Mesendoderm (in vitro differentiated cells): ENCODE results near the gene TAPBP.

Source experiments
- DNase-seq: peaks from one replicate; pipeline ENCODE4 v3.0.0; 2013
- H2AK5ac ChIP-seq: 2 replicates; pipeline ENCODE4 v1.6.1; 2013; ENCODE audit warnings: low read length, inconsistent platforms
- H2BK120ac ChIP-seq: 2 replicates; pipeline ENCODE4 v1.6.1; 2013; ENCODE audit warnings: low read depth, mild to moderate bottlenecking, low read length, moderate library complexity, mixed read lengths
- H2BK15ac ChIP-seq: replicated peaks from 2 replicates; pipeline ENCODE4 v1.6.1; 2013; ENCODE audit warnings: low read depth, mild to moderate bottlenecking, moderate library complexity
- H2BK5ac ChIP-seq: 2 replicates; pipeline ENCODE4 v1.6.1; 2013; ENCODE audit warnings: low read length, inconsistent platforms
- H3K18ac ChIP-seq: 2 replicates; pipeline ENCODE4 v1.6.1; 2013; ENCODE audit warnings: mild to moderate bottlenecking, low read length, mixed read lengths
- H3K23ac ChIP-seq: one replicate; pipeline ENCODE4 v1.6.1; 2013; ENCODE audit warnings: low read length
- H3K27ac ChIP-seq: 2 replicates; pipeline ENCODE4 v1.5.1; 2013; ENCODE audit warnings: low read depth, mild to moderate bottlenecking, inconsistent platforms, low read length, moderate library complexity
- H3K27me3 ChIP-seq: 2 replicates; pipeline ENCODE4 v1.6.1; 2013; ENCODE audit warnings: low read length, control low read depth, mild to moderate bottlenecking, inconsistent platforms; ENCODE audit not compliant: insufficient read depth, poor library complexity
- H3K36me3 ChIP-seq: 2 replicates; pipeline ENCODE4 v1.6.1; 2013; ENCODE audit warnings: low read length, inconsistent platforms; ENCODE audit not compliant: control insufficient read depth, insufficient read depth
- H3K4ac ChIP-seq: one replicate; pipeline ENCODE4 v1.6.1; 2013; ENCODE audit warnings: low read depth, mild to moderate bottlenecking, low read length, moderate library complexity
- H3K4me1 ChIP-seq: 2 replicates; pipeline ENCODE4 v1.6.1; 2013; ENCODE audit warnings: low read depth, low read length, inconsistent platforms; ENCODE audit not compliant: control insufficient read depth
- H3K4me2 ChIP-seq: 2 replicates; pipeline ENCODE4 v1.6.1; 2013; ENCODE audit warnings: low read length
- H3K4me3 ChIP-seq: 2 replicates; pipeline ENCODE4 v1.5.1; 2013; ENCODE audit warnings: mild to moderate bottlenecking, low read length
- H3K56ac ChIP-seq: one replicate; pipeline ENCODE4 v1.6.1; 2013; ENCODE audit warnings: low read length
- H3K79me1 ChIP-seq: 2 replicates; pipeline ENCODE4 v1.6.1; 2013; ENCODE audit warnings: low read length, inconsistent platforms
- H3K79me2 ChIP-seq: 2 replicates; pipeline ENCODE4 v1.6.1; 2013; ENCODE audit warnings: mild to moderate bottlenecking, low read length; ENCODE audit not compliant: control insufficient read depth, insufficient read depth
- H3K9ac ChIP-seq: 2 replicates; pipeline ENCODE4 v1.6.1; 2013; ENCODE audit warnings: low read length, inconsistent platforms
- H4K5ac ChIP-seq: one replicate; pipeline ENCODE4 v1.6.1; 2013; ENCODE audit warnings: low read length
- H4K8ac ChIP-seq: one replicate; pipeline ENCODE4 v1.6.1; 2013; ENCODE audit warnings: low read depth, mild to moderate bottlenecking, control low read depth, low read length, moderate library complexity
- WGBS: extraction: QIAGEN DNeasy Blood & Tissue Kit; methylation state at CpG from one replicate; pipeline ENCODE4 v1.1.7; 2013; ENCODE audit warnings: low lambda C conversion rate, missing lambda C conversion rate; ENCODE audit not compliant: insufficient coverage; ENCODE audit errors: extremely low coverage; 5-methylcytosine and 5-hydroxymethylcytosine counted together

Gene TAPBP

GRCh38 chr6:33292996-33293682 lies 20.7 kb downstream of the TAPBP start:
- no peak for DNase-seq
- H3K4me2 ChIP-seq: no peak overlapping the region
- H3K23ac ChIP-seq: no peak overlapping the region
- no peak overlapping the region for H2BK15ac ChIP-seq
- no peak overlapping the region for H3K4ac ChIP-seq
- peaks cover 20% of the 10 kb centered on the region for H3K79me2 ChIP-seq
- no peak overlapping the region for H3K9ac ChIP-seq
- no peak overlapping the region for H2AK5ac ChIP-seq
- no peak overlapping the region for H3K18ac ChIP-seq
- H3K27ac ChIP-seq: no peak overlapping the region
- H3K79me1 ChIP-seq: peaks cover 21% of the 10 kb centered on the region
- no peak overlapping the region for H3K56ac ChIP-seq
- no peaks in the 10 kb centered on the region for H3K4me1 ChIP-seq
- H2BK5ac ChIP-seq: no peak overlapping the region
- no CpG with 5 or more reads among the region's 16 CpGs for WGBS
- no peak overlapping the region for H2BK120ac ChIP-seq
- no peak overlapping the region for H4K5ac ChIP-seq
- peaks cover 2% of the 10 kb centered on the region for H3K36me3 ChIP-seq
- no peak overlapping the region for H4K8ac ChIP-seq
- H3K4me3 ChIP-seq: no peak overlapping the region
- H3K27me3 ChIP-seq: no peaks in the 10 kb centered on the region

- Histone ChIP-seq H3K9ac (peak overlapping the region; percentile 85), H3K79me1 (peaks cover 22% of the 10 kb centered on the region), H3K36me3 (peaks cover 3% of the 10 kb centered on the region), H3K4me2 (peak overlapping the region; percentile 87), H3K27ac (no peak overlapping the region), H2BK15ac (no peak overlapping the region), H3K23ac (no peak overlapping the region), H4K8ac (no peak overlapping the region), H3K27me3 (no peaks in the 10 kb centered on the region), H2AK5ac (no peak overlapping the region), H3K18ac (no peak overlapping the region), H2BK5ac (no peak overlapping the region), H4K5ac (no peak overlapping the region), H2BK120ac (no peak overlapping the region), H3K4me3 (no peak overlapping the region), H3K4me1 (no peaks in the 10 kb centered on the region), H3K56ac (peak overlapping the region; percentile 90), H3K4ac (no peak overlapping the region), H3K79me2 (peaks cover 19% of the 10 kb centered on the region)
- DNase-seq: no peak
- WGBS: no CpG with 5 or more reads among the region's 7 CpGs
These were observed 23.4 kb downstream of the TAPBP start for GRCh38 chr6:33290459-33290858.

GRCh38 chr6:33289784-33290315 lies 24.0 kb downstream of the TAPBP start:
- Histone ChIP-seq H2BK5ac (no peak overlapping the region), H3K4me1 (no peaks in the 10 kb centered on the region), H3K56ac (peak overlapping the region; percentile 90), H3K27me3 (no peaks in the 10 kb centered on the region), H3K4ac (peak overlapping the region; percentile 81), H2BK120ac (no peak overlapping the region), H3K79me2 (peaks cover 19% of the 10 kb centered on the region), H3K4me2 (peak overlapping the region; percentile 87), H2AK5ac (no peak overlapping the region), H3K79me1 (peaks cover 22% of the 10 kb centered on the region), H3K18ac (no peak overlapping the region), H3K4me3 (peak overlapping the region; percentile 81), H3K9ac (peak overlapping the region; percentile 85), H2BK15ac (no peak overlapping the region), H3K27ac (no peak overlapping the region), H4K8ac (no peak overlapping the region), H3K23ac (no peak overlapping the region), H4K5ac (no peak overlapping the region), H3K36me3 (peaks cover 3% of the 10 kb centered on the region)
- no peak for DNase-seq
- no CpG with 5 or more reads among the region's 14 CpGs for WGBS

GRCh38 chr6:33288921-33289783 lies 24.7 kb downstream of the TAPBP start, which contains the start of the genes PFDN6 and WDR46:
TSS of gene PFDN6 (plus strand) at chr6:33289601. CDS start at chr6:33289857, 256 bp downstream.
TSS of gene WDR46 (minus strand) at chr6:33289239. CDS start at chr6:33289170, 69 bp downstream.
- no peak within 1 kb of the TSS for H3K27ac ChIP-seq
- H3K18ac ChIP-seq: no peak within 1 kb of the TSS
- no peaks in the 10 kb centered on the region for H3K4me1 ChIP-seq
- H3K79me2 ChIP-seq: peaks cover 19% of the 10 kb centered on the region
- no peak within 1 kb of the TSS for H3K23ac ChIP-seq
- no CpG with 5 or more reads among the region's 43 CpGs for WGBS
- H3K36me3 ChIP-seq: peaks cover 8% of the 10 kb centered on the region
- peak within 1 kb of the TSS; percentile 87 for H3K4me2 ChIP-seq
- peak; percentile 95 for DNase-seq
- no peak within 1 kb of the TSS for H4K8ac ChIP-seq
- peak within 1 kb of the TSS; percentile 90 for H3K56ac ChIP-seq
- H3K79me1 ChIP-seq: peaks cover 22% of the 10 kb centered on the region
- no peak within 1 kb of the TSS for H4K5ac ChIP-seq
- no peak within 1 kb of the TSS for H2AK5ac ChIP-seq
- H2BK5ac ChIP-seq: no peak within 1 kb of the TSS
- H3K27me3 ChIP-seq: no peaks in the 10 kb centered on the region
- H3K9ac ChIP-seq: peak within 1 kb of the TSS; percentile 85
- no peak within 1 kb of the TSS for H2BK120ac ChIP-seq
- peak within 1 kb of the TSS; percentile 88 for H3K4me3 ChIP-seq
- no peak within 1 kb of the TSS for H2BK15ac ChIP-seq
- peak within 1 kb of the TSS; percentile 81 for H3K4ac ChIP-seq

- no peak for DNase-seq
- peak overlapping the region; percentile 83 for H3K9ac ChIP-seq
- no peak overlapping the region for H3K27ac ChIP-seq
- no peak overlapping the region for H4K8ac ChIP-seq
- H3K23ac ChIP-seq: no peak overlapping the region
- peaks cover 8% of the 10 kb centered on the region for H3K36me3 ChIP-seq
- H3K4me2 ChIP-seq: peak overlapping the region; percentile 75
- peaks cover 19% of the 10 kb centered on the region for H3K79me2 ChIP-seq
- H2AK5ac ChIP-seq: no peak overlapping the region
- H3K4me3 ChIP-seq: peak overlapping the region; percentile 88
- H3K4me1 ChIP-seq: no peaks in the 10 kb centered on the region
- no peaks in the 10 kb centered on the region for H3K27me3 ChIP-seq
- no CpG with 5 or more reads among the region's 21 CpGs for WGBS
- no peak overlapping the region for H4K5ac ChIP-seq
- H3K56ac ChIP-seq: peak overlapping the region; percentile 86
- no peak overlapping the region for H2BK5ac ChIP-seq
- H3K79me1 ChIP-seq: peaks cover 22% of the 10 kb centered on the region
- no peak overlapping the region for H3K4ac ChIP-seq
- H3K18ac ChIP-seq: no peak overlapping the region
- no peak overlapping the region for H2BK15ac ChIP-seq
- H2BK120ac ChIP-seq: no peak overlapping the region
These were observed 25.5 kb downstream of the TAPBP start for GRCh38 chr6:33288141-33288920.
